COLO829 (cell line): Measurements from ENCODE around the gene TMPRSS5.
"Not testable (repeated sequence)": the region's sequence is repeated elsewhere in the genome, so short reads cannot be mapped to it uniquely, and the experiment has no call there.

Source experiments
- DNase-seq: peaks from one replicate; pipeline ENCODE4 v3.0.0; 2012; ENCODE audit warnings: low spot score

TMPRSS5 gene

DNA sequence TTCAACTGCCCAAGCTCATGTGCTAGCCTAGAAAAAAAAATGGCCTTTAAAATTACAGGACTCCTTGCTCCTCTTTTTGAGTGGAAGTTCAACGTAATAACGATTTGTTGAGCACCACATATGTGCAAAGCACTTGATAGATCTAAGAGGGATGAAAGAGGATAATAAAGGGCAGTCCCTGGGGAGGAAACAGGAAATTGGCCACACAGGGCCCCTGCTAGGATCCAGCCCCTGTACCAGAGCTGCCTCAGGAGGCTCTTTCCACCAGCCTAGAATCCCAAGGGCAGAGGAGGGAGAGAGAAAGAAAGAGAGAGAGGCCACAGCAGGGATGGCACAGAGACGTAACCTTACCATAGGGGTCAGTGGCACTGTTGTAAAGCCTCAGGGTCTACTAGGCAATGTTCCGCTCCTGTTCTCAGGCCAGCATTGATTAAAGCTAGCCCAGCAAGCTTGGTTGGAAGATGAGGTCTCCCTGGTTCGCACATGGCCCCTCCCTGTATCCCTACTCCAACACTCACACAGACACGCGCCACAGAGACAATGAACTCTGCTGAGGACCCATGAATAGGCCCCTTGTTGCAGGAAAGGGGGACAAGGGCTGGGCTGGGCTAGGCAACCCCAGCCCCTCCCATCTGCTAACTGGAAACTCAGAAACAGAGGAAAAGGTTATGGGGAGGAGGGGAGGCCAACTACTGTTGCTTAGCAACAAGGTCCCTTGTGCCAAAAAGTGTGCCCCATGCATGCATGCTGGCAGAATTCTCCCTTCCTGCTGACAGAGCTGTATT is at the start of gene TMPRSS5:
TMPRSS5 (minus strand) TSS at position 438 of the 785 bp plus-strand sequence; CDS start at position 354, 84 bp downstream.
- DNase-seq = peak; percentile 96

GRCh38 chr11:113752932-113753331 is 46.8 kb upstream of the TMPRSS5 start:
- no peak for DNase-seq

- no peak for DNase-seq
Measured at GRCh38 chr11:113736323-113736722, 30.2 kb upstream of the TMPRSS5 start.

DNA sequence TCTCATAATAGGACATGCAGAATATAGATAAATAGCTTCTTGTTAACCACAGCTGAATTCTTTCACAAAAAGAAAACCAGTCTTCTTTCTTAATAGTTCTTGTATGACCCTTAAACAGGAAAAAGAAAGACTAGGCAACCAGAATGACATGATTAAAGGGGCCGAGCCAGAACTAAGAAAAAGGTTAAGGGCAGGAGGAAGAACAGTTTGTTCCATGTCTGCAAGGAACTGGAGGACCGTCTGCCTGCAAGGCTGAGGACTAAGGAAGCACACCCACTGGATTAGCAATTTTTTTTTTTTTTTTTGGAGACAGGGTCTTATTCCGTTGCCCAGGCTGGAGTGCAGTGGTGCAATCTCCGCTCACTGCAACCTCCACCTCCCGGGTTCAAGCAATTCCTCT is 26.0 kb upstream of the TMPRSS5 start:
- no peak for DNase-seq

DNA sequence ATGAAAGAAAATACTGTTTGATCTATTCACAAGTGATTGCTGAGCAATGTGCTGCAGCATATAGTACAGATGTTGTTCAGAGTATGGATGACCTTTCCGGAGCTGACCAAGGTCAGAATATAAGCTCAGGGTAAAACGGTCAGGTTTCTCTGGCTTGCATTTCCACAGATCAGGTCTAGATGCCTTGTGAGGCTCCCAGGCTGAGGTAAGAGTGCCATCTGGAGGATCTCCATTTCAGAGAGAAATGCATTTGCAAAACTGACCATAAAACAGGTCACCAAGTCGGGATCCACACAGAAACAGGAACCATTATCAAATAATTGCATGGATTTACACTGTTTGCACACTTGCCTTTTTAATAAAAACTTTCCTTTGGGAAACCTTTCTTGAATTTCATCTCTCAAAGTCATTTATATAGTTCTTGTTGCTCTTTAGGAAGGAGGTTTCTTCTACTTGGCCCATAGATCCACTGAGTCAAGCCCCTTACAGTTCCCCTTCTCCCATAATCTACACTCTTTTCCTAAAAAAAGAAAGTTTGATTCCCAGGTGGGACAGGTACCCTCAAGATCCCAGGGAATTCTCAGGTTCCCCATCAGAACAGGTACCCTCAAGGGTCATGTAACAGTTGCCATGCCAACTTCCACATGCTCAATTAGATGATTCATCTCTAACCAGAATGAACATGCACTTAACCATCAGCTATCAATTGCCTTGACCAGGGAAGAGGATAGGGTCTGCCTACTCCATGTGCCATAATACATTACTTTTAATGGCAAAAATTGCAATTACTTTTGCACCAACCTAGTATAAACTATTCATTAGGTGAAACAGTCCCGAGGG is 25.0 kb upstream of the TMPRSS5 start:
- peak; percentile 23 for DNase-seq

GRCh38 chr11:113729456-113729855 is 23.3 kb upstream of the TMPRSS5 start:
- no peak for DNase-seq

DNA sequence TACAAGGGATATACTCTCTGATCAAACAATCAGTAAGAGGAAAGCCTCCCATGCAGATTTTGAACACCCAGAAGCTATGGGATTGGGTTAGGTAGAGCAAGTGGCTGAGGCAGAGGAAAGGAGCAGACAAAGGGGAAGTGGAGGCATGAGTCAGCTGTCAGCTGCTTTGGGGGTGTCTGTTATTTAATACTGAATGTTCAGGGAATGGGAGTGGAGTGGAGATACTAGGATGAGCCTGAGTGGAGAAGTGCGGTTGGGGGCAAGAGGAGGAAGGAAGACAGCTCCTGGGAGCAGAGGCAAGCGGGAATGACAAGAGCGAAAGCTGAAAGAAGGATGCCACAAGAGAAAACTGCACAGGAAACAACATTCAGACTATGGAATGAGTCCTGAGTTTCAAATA is 22.7 kb upstream of the TMPRSS5 start:
- DNase-seq = no peak

- no peak for DNase-seq
Measured at GRCh38 chr11:113725913-113726312, 19.8 kb upstream of the TMPRSS5 start.

GRCh38 chr11:113725407-113725806 is 19.3 kb upstream of the TMPRSS5 start:
- DNase-seq = no peak

DNA sequence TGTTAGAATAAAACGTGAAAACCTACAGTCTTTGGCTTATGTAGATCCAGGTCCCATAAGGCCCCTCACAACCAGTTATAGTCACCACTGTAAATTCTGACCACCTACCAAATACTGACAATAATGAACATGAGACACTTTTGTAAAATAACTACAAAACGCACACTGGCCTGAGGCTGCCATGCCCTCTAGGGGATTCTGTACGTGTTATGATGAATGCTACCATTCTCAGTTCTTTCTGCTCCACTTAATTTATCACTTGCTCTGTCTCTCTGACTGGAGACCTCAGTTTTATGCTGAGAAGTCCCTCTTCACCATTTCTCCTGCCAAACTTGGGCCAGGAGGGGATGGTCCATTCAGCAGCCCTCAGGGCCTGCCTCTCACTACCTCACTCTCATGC is 18.7 kb upstream of the TMPRSS5 start:
- DNase-seq = no peak

GRCh38 chr11:113723787-113724186 is 17.7 kb upstream of the TMPRSS5 start:
- no peak for DNase-seq

DNA sequence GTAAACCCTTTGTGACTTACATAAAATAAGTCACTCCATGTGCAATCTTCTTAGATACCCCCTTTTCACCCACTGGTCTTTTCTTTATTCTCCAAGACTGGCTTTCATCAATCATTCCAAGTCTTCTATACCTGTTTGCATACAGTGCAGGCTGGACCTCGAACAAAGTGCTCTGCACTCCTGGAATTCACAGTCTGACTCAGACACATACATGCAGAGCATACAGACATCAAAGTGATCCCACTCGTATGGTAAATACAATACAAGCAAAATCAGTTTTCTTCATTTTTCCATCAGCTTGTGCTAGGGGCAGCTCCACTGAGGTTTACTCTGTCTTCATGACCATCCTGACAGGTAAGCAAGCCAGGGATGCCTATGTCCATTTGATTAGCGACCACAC is 16.8 kb upstream of the TMPRSS5 start:
- DNase-seq = no peak

DNA sequence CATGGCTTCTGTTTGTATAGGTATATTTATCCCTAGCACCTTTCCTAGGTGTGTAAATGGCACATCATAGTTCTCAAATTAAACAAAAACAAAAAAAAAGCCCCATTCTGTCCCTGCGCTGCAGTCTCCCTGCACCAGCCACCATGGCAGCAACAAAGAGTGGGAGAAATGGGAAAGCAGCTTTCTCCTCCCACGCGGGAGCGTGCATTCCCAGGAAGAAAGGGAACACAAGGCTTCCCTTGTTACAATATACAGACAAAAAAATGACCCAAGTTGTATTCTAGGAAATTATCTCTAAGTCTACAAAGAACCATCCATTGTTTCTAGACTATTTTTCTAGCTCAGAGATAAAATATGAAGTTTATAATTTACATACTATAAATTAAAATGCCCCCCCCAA is 16.1 kb upstream of the TMPRSS5 start:
- peak; percentile 87 for DNase-seq

GRCh38 chr11:113721462-113722066 is 15.5 kb upstream of the TMPRSS5 start:
- DNase-seq = no peak

DNA sequence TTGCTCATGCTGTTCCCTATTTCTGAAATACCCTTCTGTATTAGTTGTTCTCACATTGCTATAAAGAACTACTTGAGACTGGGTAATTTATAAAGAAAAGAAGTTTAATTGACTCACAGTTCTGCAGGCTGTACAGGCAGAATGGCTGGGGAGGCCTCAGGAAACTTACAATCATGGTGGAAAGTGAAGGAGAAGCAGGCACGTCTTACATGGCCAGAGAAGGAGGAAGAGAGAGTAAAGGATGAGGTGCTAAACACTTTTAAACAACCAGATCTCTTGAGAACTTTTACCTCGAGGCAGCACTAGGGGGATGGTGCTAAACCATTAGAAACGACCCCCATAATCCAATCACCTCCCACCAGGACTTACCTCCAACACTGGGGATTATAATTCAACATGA is 14.4 kb upstream of the TMPRSS5 start:
- not testable (repeated sequence) for DNase-seq

DNA sequence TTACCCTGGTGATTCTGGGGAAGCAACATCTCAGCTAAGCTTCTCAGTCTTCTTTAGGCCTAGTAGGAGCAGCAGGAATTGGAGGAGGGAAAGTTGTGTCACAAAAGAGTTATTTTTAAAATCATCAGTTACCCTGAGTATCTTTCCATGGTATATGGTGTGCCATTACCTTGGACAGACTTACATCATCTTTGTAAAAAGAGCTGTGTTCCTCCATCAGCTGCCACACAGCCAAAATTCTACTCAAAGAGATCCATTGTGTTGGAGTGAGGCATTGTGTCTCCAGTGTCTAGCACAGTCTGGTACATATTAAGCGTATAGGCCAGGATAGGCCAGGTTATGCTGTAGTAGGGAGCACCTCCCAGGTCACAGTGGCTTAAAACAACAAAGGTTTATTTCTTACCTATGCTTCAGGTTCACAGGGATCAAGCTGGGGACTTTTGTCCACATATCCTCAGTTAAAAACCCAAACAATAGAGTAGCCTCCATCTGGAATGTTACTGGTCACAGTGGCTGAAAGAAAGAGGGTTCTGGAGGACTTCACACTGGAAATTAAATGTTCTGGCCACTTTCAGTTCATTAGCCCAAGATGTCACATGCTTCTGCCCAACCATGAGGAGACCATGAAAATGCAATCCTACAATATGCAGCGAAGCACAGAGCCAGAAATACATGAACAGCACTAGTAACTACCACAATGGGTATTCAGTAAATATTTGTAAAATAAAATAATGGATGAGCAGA is 9.9 kb upstream of the TMPRSS5 start:
- no peak for DNase-seq

DNA sequence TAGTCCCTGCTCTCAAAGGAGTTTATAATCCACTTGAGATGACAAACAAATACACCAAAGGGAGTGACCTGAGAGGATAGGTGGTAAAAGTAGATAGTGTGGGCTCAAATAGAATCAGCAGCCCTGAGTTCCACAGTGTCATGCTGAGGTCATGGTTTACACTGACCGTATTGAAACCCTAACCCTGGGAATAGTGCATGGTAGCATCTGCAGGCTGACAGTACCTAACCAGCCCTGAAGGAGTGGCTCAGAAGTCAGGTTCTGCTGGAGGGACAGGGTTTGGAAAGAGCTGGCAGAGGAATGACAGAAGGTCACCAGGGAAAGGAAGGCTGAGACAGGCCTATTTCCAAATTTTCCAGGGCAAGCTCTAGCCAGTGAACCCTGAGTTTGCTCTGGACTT is 9.2 kb upstream of the TMPRSS5 start:
- DNase-seq = no peak

GRCh38 chr11:113710989-113711388 is 4.9 kb upstream of the TMPRSS5 start:
- no peak for DNase-seq

DNA sequence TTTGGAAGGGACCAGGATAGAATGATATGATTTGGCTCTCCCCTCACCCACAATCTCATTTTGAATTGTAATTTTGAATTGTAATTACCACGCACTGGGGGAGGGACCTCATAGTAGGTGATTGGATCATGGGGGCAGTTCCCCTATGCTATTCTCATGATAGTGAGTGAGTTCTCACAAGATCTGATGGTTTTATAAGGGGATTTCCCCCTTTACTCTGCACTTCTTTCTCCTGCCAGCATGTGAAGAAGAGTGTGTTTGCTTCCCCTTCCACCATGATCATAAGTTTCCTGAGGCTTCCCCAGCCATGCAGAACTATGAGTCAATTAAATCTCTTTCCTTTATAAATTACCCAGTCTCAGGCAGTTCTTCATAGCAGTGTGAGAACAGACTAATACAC is 2.6 kb downstream of the TMPRSS5 start:
- DNase-seq = not testable (repeated sequence)

DNA sequence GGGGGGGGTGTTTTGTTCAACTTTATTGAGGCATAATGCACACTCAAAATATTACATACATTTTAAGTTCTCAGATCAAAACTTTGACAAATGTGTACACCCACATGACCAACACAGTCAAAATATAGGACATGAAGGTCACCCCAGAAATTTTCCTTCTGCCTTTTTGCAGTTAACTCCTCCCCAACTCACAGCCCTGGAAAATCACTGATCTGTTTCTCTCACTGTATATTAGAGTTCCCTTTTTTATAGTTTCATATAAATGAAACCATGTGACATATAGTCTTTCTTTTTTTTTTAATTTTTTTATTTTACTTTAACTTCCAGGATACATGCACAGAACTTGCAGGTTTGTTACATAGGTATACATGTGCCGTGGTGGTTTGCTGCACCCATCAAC is 4.6 kb downstream of the TMPRSS5 start:
- DNase-seq = no peak

DNA sequence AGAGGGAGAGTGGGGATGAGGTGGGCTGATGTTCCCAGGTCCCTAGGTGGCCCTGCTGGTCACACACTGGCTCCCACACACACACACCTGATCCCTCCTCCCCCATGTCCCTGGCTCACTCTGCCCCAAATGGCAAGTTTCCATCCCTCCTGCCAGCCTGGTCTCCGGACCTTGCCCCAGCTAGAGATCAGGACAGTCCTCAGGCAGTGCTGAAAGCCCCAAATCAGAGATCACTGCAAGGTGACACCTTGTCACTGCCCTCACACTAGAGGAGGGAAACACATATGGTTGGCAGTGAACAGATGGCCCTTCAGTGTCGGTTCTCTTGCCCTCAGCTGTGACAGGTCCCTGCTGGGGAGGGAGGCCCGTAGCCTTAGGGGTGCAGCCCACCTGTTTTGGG is 7.6 kb downstream of the TMPRSS5 start:
- DNase-seq = no peak

GRCh38 chr11:113697756-113698407 is 8.2 kb downstream of the TMPRSS5 start:
- no peak for DNase-seq
